ENCODE results near the gene TLR7.

- TF ChIP-seq TAF1 (IDR thresholded peaks at IDR 0.05; ENCODE audit: borderline replicate concordance, insufficient read depth, low read length): no peak
- TF ChIP-seq SIN3A (IDR thresholded peaks at IDR 0.05; ENCODE audit: borderline replicate concordance, insufficient read depth, low read length): no peak
- TF ChIP-seq POLR2AphosphoS5 (IDR thresholded peaks at IDR 0.05; ENCODE audit: low read depth, low read length): no peak
- no peak for TF ChIP-seq REST (IDR thresholded peaks at IDR 0.05; ENCODE audit: insufficient read depth in 1 of 2, low read depth in 2 of 2, low read length in 2 of 2)
Observed at GRCh38 chrX:12895866-12896265, 29.0 kb downstream of the TLR7 start.

Data from PFSK-1 (cell line).